Endodermal cell (in vitro differentiated cells): ENCODE results near the gene EEPD1. TPM values are rescaled to one million over a fixed set of nuclear protein-coding genes. Genes with fewer than 3 reads are reported as not detected.

Experiments used
- DNase-seq: peaks from one replicate; pipeline ENCODE4 v3.0.0-alpha.2; 2017
- H3K27ac ChIP-seq: 2 replicates; pipeline ENCODE4 v1.5.1; 2013; ENCODE audit warnings: mild to moderate bottlenecking, low read depth, low read length, moderate library complexity
- H3K27me3 ChIP-seq: 2 replicates; pipeline ENCODE4 v1.6.1; 2013; ENCODE audit warnings: mild to moderate bottlenecking, low read length, moderate library complexity; ENCODE audit not compliant: insufficient read depth, control insufficient read depth, poor library complexity, severe bottlenecking
- H3K36me3 ChIP-seq: 2 replicates; pipeline ENCODE4 v1.7.0; 2013; ENCODE audit warnings: mild to moderate bottlenecking, low read length, moderate library complexity; ENCODE audit not compliant: control insufficient read depth, insufficient read depth
- H3K4me1 ChIP-seq: one replicate; pipeline ENCODE4 v1.7.0; 2013; ENCODE audit warnings: low read length; ENCODE audit not compliant: control insufficient read depth, insufficient read depth
- H3K4me3 ChIP-seq: 2 replicates; pipeline ENCODE4 v1.5.1; 2013; ENCODE audit warnings: mild to moderate bottlenecking, low read length, moderate library complexity
- H3K9ac ChIP-seq: 2 replicates; pipeline ENCODE4 v1.6.1; 2013; ENCODE audit warnings: mild to moderate bottlenecking, low read length, moderate library complexity; ENCODE audit not compliant: poor library complexity, severe bottlenecking; ENCODE audit errors: extremely low read depth
- H3K9me3 ChIP-seq: 2 replicates; pipeline ENCODE4 v1.6.1; 2013; ENCODE audit warnings: mild to moderate bottlenecking, low read length, moderate library complexity; ENCODE audit not compliant: control insufficient read depth
- H3K27ac Mint-ChIP-seq: 2 replicates; pipeline ENCODE4 v1.8.0; 2020; ENCODE audit warnings: mixed read lengths
- H3K27me3 Mint-ChIP-seq: 2 replicates; pipeline ENCODE4 v1.8.0; 2021; ENCODE audit warnings: mild to moderate bottlenecking, mixed read lengths; ENCODE audit not compliant: insufficient read depth
- H3K36me3 Mint-ChIP-seq: 2 replicates; pipeline ENCODE4 v1.8.0; 2020; ENCODE audit warnings: low read depth, mixed read lengths
- H3K4me1 Mint-ChIP-seq: 2 replicates; pipeline ENCODE4 v1.8.0; 2020; ENCODE audit warnings: mixed read lengths
- H3K4me3 Mint-ChIP-seq: 2 replicates; pipeline ENCODE4 v1.8.0; 2020; ENCODE audit warnings: mild to moderate bottlenecking, moderate library complexity, mixed read lengths
- H3K9me3 Mint-ChIP-seq: 2 replicates; pipeline ENCODE4 v1.8.0; 2020; ENCODE audit warnings: mild to moderate bottlenecking, mixed read lengths
- WGBS, 2 experiments: methylation state at CpG; one replicate each; pipeline versions ENCODE4 v1.1.5 to v1.1.7; 2013; ENCODE audit warnings: missing lambda C conversion rate in 2 of 2, mixed read lengths in 1 of 2; ENCODE audit not compliant: insufficient coverage in 1 of 2, insufficient read length in 1 of 2; 5-methylcytosine and 5-hydroxymethylcytosine counted together
- total RNA-seq, 2 donors: library from RNA; stranded (reverse); fragmentation: NEBNext Ultra II Directional in 1 of 2; extraction: Animal tissue kit (Norgen Biotek cat#: 25700) in 1 of 2; gene quantifications; 2 replicates in 1 of 2; 3 replicates in 1 of 2; pipeline ENCODE4 v1.2.1, GENCODE V29; 2021
- TF ChIP-seq, protein P1 (sequence below): fragments of 200-600 bp; sonication (generic); conservative IDR thresholded peaks from 2 replicates; pipeline ENCODE4 v1.5.0; 2021; ENCODE audit warnings: antibody characterized with exemption, mild to moderate bottlenecking

Gene EEPD1
- total RNA-seq, 2 donors from 2014 or later, result 9.7 to 11.4 TPM

DNA sequence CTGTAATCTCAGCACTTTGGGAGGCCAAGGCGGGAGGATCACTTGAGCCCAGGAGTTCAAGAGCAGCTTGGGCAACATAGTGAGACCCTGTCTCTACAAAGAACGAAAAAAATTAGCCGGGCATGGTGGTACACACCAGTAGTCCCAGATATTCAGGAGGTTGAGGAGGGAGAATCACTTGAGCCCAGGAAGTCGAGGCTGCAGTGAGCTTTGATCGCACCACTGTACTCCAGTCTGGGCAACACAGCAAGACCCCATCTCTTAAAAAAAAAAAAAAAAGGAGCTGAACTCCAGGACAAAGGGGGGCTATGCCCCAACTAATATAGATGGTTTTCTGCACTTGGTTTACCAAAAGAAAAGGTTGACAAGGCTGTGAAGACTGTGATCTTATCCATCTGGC, 135.4 kb downstream of the EEPD1 start:
- TF ChIP-seq, protein P1, sequence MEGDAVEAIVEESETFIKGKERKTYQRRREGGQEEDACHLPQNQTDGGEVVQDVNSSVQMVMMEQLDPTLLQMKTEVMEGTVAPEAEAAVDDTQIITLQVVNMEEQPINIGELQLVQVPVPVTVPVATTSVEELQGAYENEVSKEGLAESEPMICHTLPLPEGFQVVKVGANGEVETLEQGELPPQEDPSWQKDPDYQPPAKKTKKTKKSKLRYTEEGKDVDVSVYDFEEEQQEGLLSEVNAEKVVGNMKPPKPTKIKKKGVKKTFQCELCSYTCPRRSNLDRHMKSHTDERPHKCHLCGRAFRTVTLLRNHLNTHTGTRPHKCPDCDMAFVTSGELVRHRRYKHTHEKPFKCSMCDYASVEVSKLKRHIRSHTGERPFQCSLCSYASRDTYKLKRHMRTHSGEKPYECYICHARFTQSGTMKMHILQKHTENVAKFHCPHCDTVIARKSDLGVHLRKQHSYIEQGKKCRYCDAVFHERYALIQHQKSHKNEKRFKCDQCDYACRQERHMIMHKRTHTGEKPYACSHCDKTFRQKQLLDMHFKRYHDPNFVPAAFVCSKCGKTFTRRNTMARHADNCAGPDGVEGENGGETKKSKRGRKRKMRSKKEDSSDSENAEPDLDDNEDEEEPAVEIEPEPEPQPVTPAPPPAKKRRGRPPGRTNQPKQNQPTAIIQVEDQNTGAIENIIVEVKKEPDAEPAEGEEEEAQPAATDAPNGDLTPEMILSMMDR, result no peak
- Histone ChIP-seq H3K36me3 (peaks cover 3% of the 10 kb centered on the region), H3K27ac (no peak overlapping the region), H3K27me3 (no peaks in the 10 kb centered on the region), H3K9me3 (no peaks in the 10 kb centered on the region), H3K9ac (no peak overlapping the region), H3K4me3 (no peak overlapping the region), H3K4me1 (peaks cover 17% of the 10 kb centered on the region)
- Mint-ChIP-seq H3K36me3 (peaks cover 24% of the 10 kb centered on the region), H3K4me3 (no peak overlapping the region), H3K27ac (no peak overlapping the region), H3K4me1 (peaks cover 62% of the 10 kb centered on the region), H3K9me3 (no peaks in the 10 kb centered on the region), H3K27me3 (no peaks in the 10 kb centered on the region)
- WGBS, 2 experiments, result 88 to 93% methylated on average over 3 to 5 of the region's 5 CpGs
- no peak for DNase-seq

DNA sequence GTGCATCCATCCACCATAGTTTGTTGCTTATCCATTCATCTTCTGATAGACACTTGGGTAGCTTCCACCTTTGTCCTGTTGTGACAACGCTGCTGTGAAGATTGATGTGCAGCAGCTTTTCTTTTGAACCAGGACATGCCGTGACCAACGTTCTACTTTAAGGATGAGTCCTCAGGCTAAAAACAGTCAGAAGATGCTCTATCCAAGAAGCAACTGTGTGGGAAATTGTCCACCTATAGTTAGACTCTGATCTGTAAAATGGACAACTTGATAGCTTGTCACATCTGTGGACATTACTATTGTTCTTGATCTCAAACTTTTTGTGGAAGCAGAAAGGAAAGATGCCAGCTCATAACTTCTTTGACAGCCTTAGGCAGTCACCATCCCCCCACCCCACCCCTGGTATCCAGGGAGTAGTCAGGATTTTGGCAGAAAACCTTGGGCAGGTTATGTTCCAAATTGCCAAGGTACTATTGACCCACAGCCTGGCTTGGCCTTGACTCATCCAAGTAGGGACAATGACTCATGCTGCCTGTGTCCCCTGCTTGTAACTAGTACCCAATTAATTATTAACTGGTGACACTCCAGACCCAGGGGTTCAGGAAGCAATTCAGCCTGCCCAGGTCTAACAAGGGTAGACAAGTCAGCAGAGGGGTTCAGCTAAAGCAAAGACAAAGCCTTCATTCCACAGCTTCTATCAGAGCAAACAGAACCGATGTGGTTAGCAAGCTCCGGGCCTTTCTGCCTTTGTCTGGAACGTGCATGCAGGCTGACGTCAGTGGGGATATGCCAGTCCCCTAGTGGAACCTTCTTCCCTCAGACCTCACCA, 137.0 kb downstream of the EEPD1 start:
- Histone ChIP-seq H3K9ac (no peak overlapping the region), H3K4me1 (peaks cover 17% of the 10 kb centered on the region), H3K27me3 (no peaks in the 10 kb centered on the region), H3K36me3 (peaks cover 3% of the 10 kb centered on the region), H3K9me3 (no peaks in the 10 kb centered on the region), H3K4me3 (no peak overlapping the region), H3K27ac (no peak overlapping the region)
- Mint-ChIP-seq H3K36me3 (peaks cover 24% of the 10 kb centered on the region), H3K9me3 (no peaks in the 10 kb centered on the region), H3K27me3 (no peaks in the 10 kb centered on the region), H3K4me1 (peaks cover 46% of the 10 kb centered on the region), H3K4me3 (no peak overlapping the region), H3K27ac (peak overlapping the region; percentile 74)
- 90 to 91% methylated on average over 3 to 7 of the region's 7 CpGs for WGBS, 2 experiments
- TF ChIP-seq, protein P1, result no peak
- no peak for DNase-seq

DNA sequence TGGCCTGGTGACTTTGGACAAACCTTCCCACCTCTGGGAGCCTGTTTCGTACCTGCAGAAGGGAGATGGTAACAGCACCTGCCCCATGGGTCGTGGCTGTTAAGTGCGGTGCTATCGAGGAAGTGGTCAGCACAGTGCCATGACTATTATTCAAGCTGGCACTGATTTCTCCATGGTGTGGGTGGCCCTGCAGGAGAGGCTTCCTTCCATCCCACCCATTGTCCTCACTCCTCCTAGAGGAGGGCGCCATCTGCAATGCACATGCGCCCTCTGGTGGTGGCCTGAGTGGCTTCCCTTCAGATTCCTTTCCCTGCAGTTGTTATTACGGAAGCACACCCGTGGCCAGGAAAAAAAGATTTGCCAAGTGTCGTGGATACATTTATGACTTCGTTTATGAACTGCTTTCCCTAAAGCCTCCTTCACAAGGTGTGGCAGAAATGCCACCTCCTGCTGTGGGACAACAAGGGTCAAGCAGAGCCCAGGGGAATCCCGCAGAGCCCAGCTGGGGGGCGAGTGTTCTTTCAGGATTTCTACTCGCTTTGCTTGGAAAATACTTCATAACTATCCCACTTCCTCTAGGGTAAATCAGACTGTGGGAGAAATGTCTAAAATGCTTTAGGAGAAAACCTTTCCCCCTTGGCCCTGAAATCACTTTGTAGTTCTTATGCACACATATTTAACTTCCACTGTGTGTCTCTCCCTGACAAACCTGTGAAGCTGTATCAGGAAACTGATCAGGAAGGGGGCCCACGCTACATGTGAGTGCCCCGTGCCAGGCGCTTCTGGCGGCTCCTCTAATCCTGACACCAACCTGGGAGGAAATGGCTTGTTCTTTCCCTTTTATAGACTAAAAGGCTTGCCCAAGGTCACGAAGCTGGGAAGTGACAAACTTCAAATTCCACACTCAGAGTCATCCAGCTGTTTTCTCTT, 138.6 kb downstream of the EEPD1 start:
- peaks cover 40% of the 10 kb centered on the region for H3K4me1 Mint-ChIP-seq
- H3K9ac ChIP-seq, result no peak overlapping the region
- H3K4me1 ChIP-seq, result peaks cover 17% of the 10 kb centered on the region
- peaks cover 7% of the 10 kb centered on the region for H3K36me3 ChIP-seq
- peak overlapping the region; percentile 83 for H3K27ac Mint-ChIP-seq
- H3K9me3 Mint-ChIP-seq, result no peaks in the 10 kb centered on the region
- TF ChIP-seq, protein P1, result peak; percentile 99
- H3K27me3 ChIP-seq, result no peaks in the 10 kb centered on the region
- H3K27me3 Mint-ChIP-seq, result no peaks in the 10 kb centered on the region
- peak; percentile 92 for DNase-seq
- no peak overlapping the region for H3K27ac ChIP-seq
- 42 to 44% methylated on average over 13 to 18 of the region's 18 CpGs for WGBS, 2 experiments
- no peak overlapping the region for H3K4me3 Mint-ChIP-seq
- H3K9me3 ChIP-seq, result no peaks in the 10 kb centered on the region
- H3K4me3 ChIP-seq, result no peak overlapping the region
- H3K36me3 Mint-ChIP-seq, result peaks cover 24% of the 10 kb centered on the region
